GM19239 (cell line): Measurements from ENCODE around the gene ATP6AP1.
A peak's percentile ranks its signal among the peaks of the same experiment; 100 is the strongest.

ENCODE experiments used
- DNase-seq: peaks from one replicate; pipeline ENCODE4 v3.0.0; 2011; ENCODE audit warnings: low spot score; ENCODE audit not compliant: insufficient read length
- FAIRE-seq: peaks from 2 replicates; lab custom pipeline; 2011; peaks lifted over from hg19 to GRCh38; lab: Jason Lieb, UNC

Gene ATP6AP1

GRCh38 chrX:154443992-154444754, 15.7 kb downstream of the ATP6AP1 start, which contains the start of gene FAM50A:
Gene FAM50A (plus strand): TSS chrX:154444141. CDS start chrX:154444236, 95 bp downstream.
- DNase-seq (peak; percentile 86), FAIRE-seq (peak; percentile 89)

- DNase-seq (no peak), FAIRE-seq (no peak)
Observed at GRCh38 chrX:154444755-154445246, 16.3 kb downstream of the ATP6AP1 start.

- no peak for DNase-seq
- FAIRE-seq: no peak
Observed at GRCh38 chrX:154445776-154446175, 17.3 kb downstream of the ATP6AP1 start.

GRCh38 chrX:154446430-154446829, 18.0 kb downstream of the ATP6AP1 start:
- DNase-seq (no peak), FAIRE-seq (no peak)

GRCh38 chrX:154448484-154448883, 20.0 kb downstream of the ATP6AP1 start:
- FAIRE-seq: no peak

GRCh38 chrX:154449618-154450017, 21.1 kb downstream of the ATP6AP1 start:
- no peak for FAIRE-seq
- no peak for DNase-seq

More at GRCh38 chrX:154448484-154448883, 20.0 kb downstream of the ATP6AP1 start:
- DNase-seq: no peak

GRCh38 chrX:154450312-154450711, 21.8 kb downstream of the ATP6AP1 start:
- no peak for FAIRE-seq

GRCh38 chrX:154452823-154453222, 24.3 kb downstream of the ATP6AP1 start:
- FAIRE-seq (no peak), DNase-seq (no peak)

More at GRCh38 chrX:154450312-154450711, 21.8 kb downstream of the ATP6AP1 start:
- DNase-seq: no peak

GRCh38 chrX:154457491-154458115, 29.1 kb downstream of the ATP6AP1 start:
- DNase-seq (peak; percentile 58), FAIRE-seq (peak; percentile 14)

GRCh38 chrX:154458116-154458953, 29.9 kb downstream of the ATP6AP1 start, which contains the start of gene PLXNA3:
Gene PLXNA3 (plus strand): TSS chrX:154458281. CDS start chrX:154460184, 1,903 bp downstream.
- DNase-seq (peak; percentile 53), FAIRE-seq (no peak)

- DNase-seq: no peak
- peak; percentile 55 for FAIRE-seq
Observed at GRCh38 chrX:154458954-154459778, 30.7 kb downstream of the ATP6AP1 start.

GRCh38 chrX:154459832-154460231, 31.4 kb downstream of the ATP6AP1 start:
- DNase-seq: no peak
- FAIRE-seq: no peak

- DNase-seq: no peak
- FAIRE-seq: no peak
Observed at GRCh38 chrX:154460326-154460725, 31.8 kb downstream of the ATP6AP1 start.

- no peak for FAIRE-seq
- DNase-seq: no peak
Observed at GRCh38 chrX:154462396-154462795, 33.9 kb downstream of the ATP6AP1 start.

GRCh38 chrX:154463611-154464220, 35.2 kb downstream of the ATP6AP1 start:
- FAIRE-seq (no peak), DNase-seq (no peak)

GRCh38 chrX:154464806-154465365, 36.4 kb downstream of the ATP6AP1 start:
- DNase-seq (no peak), FAIRE-seq (no peak)

- DNase-seq (no peak), FAIRE-seq (no peak)
Observed at GRCh38 chrX:154465601-154466000, 37.1 kb downstream of the ATP6AP1 start.

- no peak for DNase-seq
- FAIRE-seq: no peak
Observed at GRCh38 chrX:154466036-154466435, 37.6 kb downstream of the ATP6AP1 start.

- no peak for DNase-seq
Observed at GRCh38 chrX:154466907-154467306, 38.4 kb downstream of the ATP6AP1 start.

More at GRCh38 chrX:154466907-154467306, 38.4 kb downstream of the ATP6AP1 start:
- no peak for FAIRE-seq
